Activated gamma-delta T cell (primary cell): ENCODE results near the gene NAGLU.

Source experiments
- DNase-seq: peaks from one replicate; lab custom pipeline; 2025; lab: John Stamatoyannopoulos, UW

Gene NAGLU

DNA sequence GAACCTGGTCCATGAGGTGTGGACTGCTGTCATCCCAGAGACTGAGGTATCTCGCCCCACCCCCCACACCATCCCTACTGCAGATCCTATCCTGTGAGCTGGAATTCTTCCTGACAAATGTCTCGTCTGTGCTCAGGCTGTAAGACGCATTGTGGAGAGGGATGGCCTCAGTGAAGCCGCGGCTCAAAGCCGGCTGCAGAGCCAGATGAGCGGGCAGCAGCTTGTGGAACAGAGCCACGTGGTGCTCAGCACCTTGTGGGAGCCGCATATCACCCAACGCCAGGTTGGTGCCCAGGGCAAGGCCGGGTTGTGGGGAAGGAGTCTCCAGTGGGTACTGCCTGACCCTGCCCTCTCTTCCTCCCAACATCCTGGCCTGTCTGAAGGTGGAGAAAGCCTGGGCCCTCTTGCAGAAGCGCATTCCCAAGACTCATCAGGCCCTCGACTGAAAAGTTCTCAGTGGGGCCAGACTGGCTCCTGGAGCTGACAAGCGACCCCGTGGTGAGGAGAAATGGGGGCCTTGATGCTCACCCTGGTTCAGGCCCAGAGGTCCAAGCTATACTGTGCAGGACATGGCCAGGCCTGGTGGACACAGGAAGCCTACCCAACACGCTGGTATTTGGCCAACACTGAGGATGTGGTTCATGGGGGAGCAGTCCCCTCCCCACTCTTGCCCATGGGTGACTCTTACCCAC, 29.6 kb downstream of the NAGLU start:
- no peak for DNase-seq

DNA sequence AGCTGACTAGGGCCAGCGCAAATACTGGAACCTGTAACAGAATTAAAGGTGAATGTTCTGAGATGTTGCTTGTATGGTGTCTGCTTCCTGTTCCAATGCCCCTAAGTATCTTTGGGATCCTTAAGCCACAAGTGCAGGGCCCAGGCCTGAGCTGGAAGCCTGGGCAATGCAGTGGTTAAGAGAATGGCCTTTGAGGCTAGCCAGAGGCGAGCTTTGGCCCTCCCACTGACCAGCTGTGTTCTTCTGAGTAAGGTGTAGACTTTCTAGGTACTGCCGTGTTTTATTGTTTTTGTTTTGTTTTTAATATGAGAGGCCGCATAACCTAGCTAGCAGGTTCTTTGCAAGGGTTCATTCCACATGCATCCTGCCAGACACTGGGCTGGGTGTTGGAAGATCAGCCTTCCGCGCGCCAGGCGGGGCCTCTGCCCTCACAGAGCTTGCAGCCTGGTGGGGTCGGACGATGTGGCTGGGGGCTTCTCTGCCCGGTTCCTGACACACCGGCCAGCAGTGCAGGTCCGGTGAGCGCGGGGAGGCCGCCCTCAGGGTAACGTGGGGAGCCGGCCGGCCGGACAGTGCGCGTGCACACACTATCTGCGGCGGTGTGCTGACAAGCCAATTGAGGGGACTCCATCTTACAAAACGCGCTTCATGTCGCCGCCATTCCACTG, 30.3 kb downstream of the NAGLU start:
- no peak for DNase-seq

DNA sequence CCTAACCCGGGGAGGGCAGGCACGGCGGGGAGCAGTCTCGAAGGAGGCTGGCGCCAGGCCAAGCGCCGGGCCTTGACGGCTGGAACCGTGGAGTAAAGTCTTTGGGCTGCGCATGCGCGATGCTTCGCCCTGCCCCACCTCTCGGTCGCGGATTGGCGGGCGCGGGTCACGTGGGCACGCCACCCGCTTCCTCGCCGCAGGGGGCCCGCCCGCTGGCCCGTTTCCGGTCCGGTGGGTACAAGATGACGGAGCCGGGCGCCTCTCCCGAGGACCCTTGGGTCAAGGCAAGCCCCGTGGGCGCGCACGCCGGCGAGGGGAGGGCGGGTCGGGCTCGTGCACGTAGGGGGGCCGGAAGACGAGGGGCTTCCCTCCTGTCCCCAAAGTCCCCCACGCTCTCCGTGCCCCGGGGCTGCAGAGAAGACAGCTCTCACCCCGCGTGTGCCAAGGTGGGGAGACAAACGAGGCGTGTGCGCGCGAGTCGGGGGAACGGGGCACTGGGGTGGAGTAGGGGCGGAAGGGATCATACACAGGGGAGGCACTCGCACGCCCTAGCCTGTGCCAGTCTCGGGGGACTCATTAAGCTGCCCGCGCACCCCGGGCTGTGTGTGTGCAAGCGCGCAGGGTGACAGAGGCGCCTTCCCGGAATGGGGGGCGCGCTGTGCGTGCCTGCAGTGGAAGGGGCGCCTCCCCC, 31.0 kb downstream of the NAGLU start, which contains the start of gene MLX:
Gene MLX, plus strand, starts transcription at position 218 of the 691 bp plus-strand sequence. Its CDS starts 25 bp downstream, at position 243.
- DNase-seq = peak; percentile 90

DNA sequence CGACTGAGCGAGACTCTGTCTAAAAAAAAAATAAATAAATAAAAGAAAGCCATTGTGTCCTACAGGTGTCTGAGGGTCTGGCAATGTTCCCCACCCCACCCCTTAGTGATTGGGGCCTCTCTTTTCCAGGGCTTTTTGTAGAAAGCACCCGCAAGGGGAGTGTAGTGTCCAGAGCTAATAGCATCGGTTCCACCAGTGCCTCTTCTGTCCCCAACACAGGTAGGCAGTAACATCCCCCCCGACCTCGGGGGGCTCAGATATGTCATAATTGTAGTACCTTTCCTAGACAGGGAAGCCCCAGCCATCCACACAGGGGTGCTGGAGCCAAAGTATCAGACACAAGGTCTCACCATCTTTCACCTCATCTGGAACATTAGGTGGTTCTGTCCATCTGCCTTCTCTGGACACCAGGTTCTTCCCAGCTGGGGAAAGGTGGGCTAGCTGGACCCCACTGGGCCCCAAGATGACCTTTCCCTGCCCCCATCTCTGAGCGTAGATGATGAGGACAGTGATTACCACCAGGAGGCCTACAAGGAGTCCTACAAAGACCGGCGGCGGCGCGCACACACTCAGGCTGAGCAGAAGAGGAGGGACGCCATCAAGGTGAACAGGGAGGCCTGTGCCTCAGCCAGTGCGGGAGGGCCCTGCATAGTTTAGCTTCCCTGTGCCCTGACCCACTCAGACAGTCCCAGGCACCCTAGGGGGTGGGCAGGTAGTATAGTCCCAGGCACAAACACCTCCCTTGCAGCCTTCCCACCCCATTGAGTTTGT, 32.5 kb downstream of the NAGLU start:
- no peak for DNase-seq

DNA sequence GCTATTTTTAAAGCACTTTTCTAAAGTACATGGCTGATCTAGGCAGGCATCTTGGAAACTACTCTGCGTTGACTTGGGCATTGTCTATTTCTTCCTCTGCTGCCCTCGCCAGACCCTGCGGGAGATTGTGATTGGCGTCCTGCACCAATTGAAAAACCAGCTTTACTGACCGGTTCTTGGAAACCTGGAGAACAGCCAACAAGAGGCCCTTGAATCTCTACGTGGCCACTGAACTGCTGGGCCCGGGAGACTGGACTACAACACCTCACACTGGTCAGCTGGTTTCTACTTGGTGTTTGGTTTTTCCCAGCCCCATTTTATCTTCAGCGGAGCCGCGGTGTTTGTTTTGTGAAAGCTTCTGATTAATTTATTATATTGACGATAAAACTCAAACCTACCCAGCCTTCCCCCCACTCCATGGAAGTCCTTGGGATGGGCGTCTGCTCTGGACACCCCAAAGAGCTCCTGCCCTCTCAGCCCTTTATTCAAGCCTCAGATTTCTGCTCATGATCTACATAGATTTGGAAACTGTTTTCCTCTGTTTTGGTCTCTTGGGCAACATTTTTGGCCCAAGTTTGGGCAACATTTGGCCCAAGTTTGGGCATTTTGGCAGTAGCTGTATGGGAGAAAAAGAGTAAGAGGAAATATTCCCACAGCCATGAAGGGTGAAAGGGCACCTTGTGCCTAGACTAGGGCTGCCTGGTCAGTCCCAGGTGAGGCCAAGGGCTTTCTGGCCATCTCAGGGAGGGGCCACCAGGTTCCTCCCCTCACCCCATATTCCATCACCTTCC, 35.6 kb downstream of the NAGLU start:
- no peak for DNase-seq

DNA sequence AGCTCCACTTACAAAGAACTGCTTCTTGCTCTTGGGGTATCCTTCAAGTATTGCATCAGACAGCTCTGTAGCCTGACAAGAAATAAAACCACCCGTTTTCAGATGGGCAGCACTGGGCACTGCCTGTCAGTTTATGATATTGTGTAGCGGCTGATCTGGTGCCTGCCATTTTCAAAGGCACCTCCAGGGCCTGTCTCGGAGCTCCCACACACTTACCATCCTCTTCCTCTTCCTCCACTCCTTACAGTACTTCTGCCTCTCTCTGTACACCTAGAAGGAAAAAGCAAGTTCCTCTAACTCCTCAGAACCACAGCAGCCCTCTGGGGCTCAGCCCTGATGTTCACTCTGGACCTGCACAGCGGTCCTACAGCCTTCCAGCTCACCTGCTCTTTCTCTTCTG, 37.1 kb downstream of the NAGLU start:
- no peak for DNase-seq

DNA sequence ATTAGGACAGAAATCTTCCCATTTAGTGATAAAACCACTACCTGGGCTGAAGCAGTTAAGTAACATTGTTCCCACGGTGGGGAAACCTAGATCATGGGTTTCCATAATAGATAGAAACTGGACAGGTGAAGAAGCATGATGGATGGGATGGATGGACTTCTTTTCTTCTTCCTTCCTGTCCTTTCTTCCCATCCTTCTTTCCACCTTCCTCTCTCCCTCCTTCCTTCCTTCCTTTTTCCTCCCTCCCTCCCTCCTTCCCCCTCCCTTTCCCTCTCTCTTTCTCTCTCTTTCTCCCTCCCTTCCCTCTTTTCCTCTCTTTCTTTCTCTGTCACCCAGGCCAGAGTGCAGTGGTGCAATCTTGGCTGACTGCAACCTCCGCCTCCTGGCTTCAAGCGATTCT, 38.4 kb downstream of the NAGLU start:
- DNase-seq = no peak

DNA sequence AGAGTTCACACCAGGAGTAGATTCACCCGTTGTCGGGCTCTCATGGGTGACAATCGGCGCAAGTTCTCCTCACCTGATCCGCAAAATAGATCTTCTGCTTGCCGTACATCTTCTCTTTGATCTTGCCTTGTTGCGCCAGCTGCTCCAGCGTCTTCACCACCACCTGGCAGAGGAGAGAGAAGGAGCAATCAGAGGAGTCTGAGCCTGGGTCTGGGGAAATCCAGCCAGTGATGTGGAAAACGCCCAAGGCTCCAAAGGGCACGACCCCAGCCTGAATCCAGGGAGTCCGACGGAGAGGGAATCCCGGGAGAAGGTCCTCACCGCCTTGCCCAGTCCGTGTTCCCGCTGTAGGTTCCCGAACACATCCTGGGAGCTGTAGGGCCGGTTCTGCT, 41.1 kb downstream of the NAGLU start:
- DNase-seq = no peak

DNA sequence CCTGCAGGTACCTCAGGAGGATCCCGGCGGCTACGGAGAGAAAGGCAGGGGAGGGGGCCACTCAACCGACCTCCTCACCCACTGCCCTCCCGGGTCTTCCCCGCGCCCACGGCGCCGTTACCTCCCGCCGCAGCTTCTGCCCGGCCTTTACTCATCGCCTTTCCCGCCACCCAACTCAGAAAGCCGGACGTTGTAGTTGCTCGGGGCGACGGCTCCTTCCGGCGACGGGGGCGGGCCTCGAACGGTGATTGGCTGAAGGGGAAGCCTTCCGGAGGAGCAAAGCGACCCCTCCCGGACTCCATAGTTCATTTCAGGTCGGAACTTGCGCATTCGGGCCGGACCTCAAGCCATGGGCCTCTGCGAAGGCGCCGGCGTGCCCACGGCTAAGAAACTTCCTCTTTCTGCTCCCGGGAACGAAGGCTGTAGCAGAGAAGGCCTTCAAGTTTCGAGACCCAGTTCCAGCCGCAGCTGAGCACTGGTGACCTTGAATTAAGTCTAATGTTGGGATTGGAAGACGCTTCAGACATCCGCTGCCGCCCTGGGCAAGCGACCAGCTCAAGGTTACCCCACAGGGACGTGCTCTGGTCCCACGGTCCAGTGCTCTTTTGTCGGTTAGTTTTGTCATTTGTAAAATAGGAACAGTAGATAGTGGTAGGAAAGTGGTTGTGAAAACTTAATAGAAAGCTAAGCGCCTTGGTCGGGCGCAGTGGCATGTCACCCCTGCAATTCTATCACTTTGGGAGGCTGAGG, 41.7 kb downstream of the NAGLU start, which contains the start of gene PSMC3IP:
Gene PSMC3IP, minus strand, starts transcription at position 198 of the 750 bp plus-strand sequence. Its CDS starts 43 bp downstream, at position 155.
- DNase-seq = peak; percentile 81

DNA sequence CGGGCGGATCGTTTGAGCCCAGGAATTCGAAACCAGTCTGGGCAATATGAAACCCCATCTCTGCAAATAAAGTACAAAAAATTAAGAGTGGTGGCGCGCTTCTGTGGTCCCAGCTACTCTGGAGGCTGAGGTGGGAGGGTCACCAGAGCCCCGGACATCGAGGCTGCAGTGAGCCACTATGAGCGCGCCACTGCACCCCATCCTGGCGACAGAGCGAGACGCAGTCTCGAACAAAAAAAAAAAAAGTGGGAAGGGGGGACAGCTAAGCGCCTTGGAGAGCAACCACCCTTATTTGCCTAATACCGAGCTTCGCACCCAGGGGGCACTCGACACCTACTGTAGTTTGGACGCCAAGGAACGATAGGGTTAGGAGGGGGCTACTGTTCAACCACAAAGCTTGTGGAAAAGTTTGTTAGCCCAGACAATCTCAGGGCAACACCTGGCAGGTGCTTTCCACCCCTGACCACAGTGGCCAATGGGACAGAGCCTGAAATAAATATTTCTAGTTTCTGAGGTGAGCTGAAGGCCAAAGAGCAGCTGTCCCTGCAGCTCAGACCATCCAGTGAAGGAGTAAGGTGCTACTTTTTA, 42.3 kb downstream of the NAGLU start:
- DNase-seq = no peak

DNA sequence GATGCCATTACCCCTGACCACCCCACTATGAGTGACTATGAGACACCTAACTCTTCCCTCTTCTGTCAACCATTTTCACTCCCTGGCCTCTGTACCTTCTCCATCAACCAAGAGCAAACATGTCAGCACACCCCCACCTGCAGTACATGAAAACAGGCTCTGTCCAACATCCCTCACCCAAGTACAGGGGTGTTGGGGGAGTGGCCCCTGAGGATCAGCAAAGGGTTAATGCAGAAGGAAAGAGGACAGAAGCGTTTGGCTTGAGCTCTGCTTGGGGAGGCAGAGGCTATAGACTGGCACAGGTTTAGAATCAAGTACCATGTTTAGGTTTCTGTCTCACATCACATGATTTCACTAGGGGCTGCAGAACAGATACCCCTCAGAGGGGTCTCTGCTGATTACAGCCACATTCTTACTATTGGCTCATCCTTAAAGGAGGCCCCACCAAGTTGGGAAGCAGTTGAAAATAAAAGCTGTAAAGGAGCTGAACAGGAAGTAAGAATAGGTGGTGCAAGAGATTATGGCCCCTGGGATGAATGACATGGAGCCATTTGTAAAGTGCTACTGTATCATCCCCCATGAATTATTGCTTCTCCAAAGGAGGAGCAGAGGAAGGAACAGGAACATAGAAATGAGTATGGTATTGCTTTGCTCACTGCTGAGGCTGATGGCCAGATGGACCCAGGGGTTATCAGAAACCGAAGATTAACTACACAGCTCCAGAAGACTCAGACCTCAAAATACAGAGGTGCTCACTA, 43.9 kb downstream of the NAGLU start:
- no peak for DNase-seq

DNA sequence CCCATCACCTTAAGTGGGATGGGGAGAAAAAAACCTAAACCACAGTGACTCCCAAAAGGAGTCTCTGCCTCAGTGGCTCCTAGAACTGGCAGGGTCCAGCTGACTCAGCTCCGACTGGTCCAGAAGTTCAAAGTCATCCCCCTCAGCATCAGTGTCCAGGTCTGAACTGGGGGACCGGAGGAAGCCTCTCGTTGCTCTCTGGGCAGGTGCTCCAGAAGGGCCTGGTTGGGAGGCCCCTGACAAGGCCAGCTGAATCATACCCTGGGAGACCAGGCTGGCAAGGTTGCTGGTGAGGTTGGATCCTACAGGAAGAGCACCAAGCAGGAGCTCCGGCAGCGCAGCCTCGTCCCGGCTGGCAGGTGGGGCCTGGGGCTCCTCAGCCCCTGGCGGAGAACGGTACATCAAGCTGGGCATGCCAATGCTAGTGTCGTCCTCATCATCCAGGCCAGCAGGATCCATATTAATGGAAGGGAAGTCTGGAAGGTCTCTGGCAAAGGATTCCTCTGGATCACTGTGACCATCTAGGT, 45.8 kb downstream of the NAGLU start:
- DNase-seq = no peak

DNA sequence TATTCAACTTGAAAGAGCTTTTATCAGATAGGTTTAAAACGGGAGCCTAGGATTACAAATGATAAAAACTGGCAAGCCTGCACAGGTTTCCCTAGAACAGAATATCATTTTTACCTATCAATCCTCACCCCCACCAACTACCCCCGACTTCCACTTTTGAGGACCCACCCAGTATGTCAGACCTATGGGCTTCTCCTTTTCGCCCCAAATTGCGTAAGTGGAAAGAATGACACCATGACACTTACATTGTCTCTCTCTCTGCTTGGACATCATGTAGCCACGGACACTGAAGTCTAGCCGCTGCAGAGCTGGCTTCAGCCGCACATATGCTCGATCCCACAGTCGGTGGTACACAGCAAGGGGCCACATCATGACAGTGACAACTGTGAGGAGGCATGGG, 48.8 kb downstream of the NAGLU start:
- no peak for DNase-seq

DNA sequence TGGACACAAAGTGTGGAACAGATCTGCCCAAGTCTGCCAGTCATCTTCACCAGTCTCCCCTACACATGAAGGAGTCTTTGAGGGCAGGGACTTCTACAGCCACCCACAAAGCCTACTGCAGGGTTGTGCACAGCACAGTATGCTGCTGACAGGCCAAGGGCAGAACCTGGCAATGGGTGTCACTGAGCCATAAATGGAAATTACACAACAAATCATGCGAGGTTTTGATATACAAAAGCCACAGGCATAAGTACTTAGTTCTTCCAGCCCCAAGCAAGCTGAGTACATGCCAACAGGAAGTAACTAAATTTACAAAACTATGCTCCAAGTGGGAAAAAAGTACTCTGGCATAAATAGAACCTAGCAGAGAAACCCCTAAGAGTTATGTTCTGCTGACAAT, 49.3 kb downstream of the NAGLU start:
- DNase-seq = no peak

DNA sequence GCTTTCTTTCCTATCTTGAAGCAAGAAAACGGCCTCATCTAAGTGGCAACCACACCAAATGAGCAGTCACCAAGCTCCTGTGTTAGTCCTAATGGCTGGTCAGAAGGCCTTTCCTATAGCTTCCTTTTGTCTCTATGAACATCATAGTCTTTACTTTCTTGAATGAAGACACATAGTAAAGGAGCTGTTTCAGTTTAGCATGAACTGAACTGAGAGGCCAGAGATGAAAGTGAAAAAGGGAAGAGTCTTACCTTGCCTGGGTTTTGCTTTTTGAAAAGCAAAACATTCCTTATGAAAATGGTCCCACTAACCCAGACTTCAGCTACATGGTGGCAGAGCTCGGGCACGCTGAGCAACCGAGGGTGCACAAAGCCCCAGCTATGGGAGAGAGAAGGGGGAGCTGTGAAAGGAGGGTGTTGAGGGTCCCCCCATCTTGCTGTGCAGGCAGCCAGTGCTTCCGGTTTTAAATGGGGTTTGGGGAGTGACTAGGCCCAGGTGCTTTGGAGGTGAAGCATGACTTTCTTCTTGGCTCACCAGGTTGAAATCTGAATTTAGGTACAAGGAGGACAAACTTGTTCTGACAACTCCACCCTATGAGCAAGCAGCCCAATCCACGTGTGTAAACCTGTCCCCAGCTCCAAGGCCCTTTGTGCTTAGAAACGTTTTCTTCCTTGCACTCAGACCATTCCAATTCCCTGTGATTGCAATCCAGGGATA, 50.6 kb downstream of the NAGLU start:
- DNase-seq = no peak

DNA sequence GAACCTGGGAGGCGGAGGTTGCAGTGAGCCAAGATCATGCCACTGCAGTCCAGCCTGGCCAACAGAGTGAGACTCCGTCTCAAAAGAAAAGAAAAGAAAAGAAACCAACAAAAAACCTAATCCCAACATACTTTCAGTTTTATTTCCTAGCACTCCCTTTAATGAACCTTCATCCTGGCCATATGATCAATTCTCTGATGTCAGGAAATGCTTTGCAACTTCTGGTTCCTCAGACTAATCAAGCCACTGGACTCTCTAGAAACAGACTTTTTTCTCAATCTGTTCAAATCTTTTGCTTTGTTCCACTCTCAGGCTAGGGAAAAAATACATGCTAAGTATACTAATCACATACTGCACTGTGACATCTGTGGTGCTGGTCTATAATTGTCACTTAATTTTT, 54.8 kb downstream of the NAGLU start:
- no peak for DNase-seq

DNA sequence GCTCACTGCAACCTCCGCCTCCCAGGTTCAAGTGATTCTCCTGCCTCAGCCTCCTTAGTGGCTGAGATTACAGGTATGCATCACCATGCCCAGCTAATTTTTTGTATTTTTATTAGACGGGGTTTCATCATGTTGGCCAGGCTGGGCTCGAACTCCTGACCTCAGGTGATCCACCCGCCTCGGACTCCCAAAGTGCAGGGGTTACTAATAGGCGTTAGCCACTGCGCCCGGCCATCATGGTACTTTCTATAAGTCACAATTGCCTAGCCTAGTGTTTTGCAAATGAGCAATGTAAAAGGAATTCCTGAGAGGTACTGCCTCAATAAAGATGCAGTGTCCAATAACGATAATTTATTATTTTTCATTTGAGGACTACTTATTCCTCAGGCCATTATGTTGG, 55.4 kb downstream of the NAGLU start:
- no peak for DNase-seq
